HepG2 (cell line): ENCODE data around the gene TUBGCP6. TPM values are rescaled to one million over a fixed set of nuclear protein-coding genes. Genes with fewer than 3 reads are reported as not detected.

Experiments used
- AHDC1 ChIP-seq: sonication (generic); formaldehyde crosslinking; IDR thresholded peaks from 2 replicates; pipeline ENCODE4 v1.5.1; 2020; ENCODE audit warnings: mild to moderate bottlenecking, missing genetic modification reagents, borderline replicate concordance
- ARID2 ChIP-seq: sonication (generic); formaldehyde crosslinking; IDR thresholded peaks from 2 replicates; pipeline ENCODE4 v1.8.1; 2022; ENCODE audit warnings: mild to moderate bottlenecking, missing genetic modification reagents, borderline replicate concordance
- CCDC6 ChIP-seq: sonication (generic); formaldehyde crosslinking; IDR thresholded peaks from 2 replicates; pipeline ENCODE4 v1.8.1; 2022; ENCODE audit warnings: mild to moderate bottlenecking, missing genetic modification reagents, moderate library complexity
- FOXC1 ChIP-seq: sonication (generic); formaldehyde crosslinking; IDR thresholded peaks from 2 replicates; pipeline ENCODE4 v1.8.0; 2022; ENCODE audit warnings: mild to moderate bottlenecking, missing genetic modification reagents, borderline replicate concordance
- JUN ChIP-seq: sonication (generic); formaldehyde crosslinking; IDR thresholded peaks from 2 replicates; pipeline ENCODE4 v1.4.0; 2020; ENCODE audit warnings: mild to moderate bottlenecking, missing genetic modification reagents
- MAF1 ChIP-seq: sonication (generic); formaldehyde crosslinking; IDR thresholded peaks from 2 replicates; pipeline ENCODE4 v1.5.0; 2020; ENCODE audit warnings: missing genetic modification reagents, borderline replicate concordance
- NFE2L2 ChIP-seq: fragments of 150-350 bp; IDR thresholded peaks from 2 replicates; pipeline ENCODE4 v1.6.1; 2014; ENCODE audit warnings: low read length
- NFRKB ChIP-seq: fragments of 450-650 bp; IDR thresholded peaks from 2 replicates; pipeline ENCODE4 v1.6.1; 2017
- RELA ChIP-seq: sonication (generic); formaldehyde crosslinking; IDR thresholded peaks from 2 replicates; pipeline ENCODE4 v1.4.0; 2020; ENCODE audit warnings: missing genetic modification reagents
- RNF2 ChIP-seq: fragments of 450-650 bp; conservative IDR thresholded peaks from 2 replicates; pipeline ENCODE4 v1.6.1; 2016; ENCODE audit warnings: low read depth
- SYNCRIP ChIP-seq: fragments of 200-400 bp; formaldehyde crosslinking; IDR thresholded peaks from 2 replicates; pipeline ENCODE4 v1.6.1; 2018; ENCODE audit warnings: mild to moderate bottlenecking, low read depth, low read length; ENCODE audit not compliant: insufficient read depth
- TEAD3 ChIP-seq: optimal IDR thresholded peaks from 2 replicates; pipeline ENCODE3; 2016; ENCODE audit warnings: borderline replicate concordance
- THAP7 ChIP-seq: sonication (generic); formaldehyde crosslinking; IDR thresholded peaks from 2 replicates; pipeline ENCODE4 v1.8.1; 2023; ENCODE audit warnings: mild to moderate bottlenecking, missing genetic modification reagents
- THYN1 ChIP-seq: sonication (generic); formaldehyde crosslinking; IDR thresholded peaks from 2 replicates; pipeline ENCODE4 v1.8.1; 2023; ENCODE audit warnings: low read depth, mild to moderate bottlenecking, moderate library complexity, missing genetic modification reagents, borderline replicate concordance
- WIZ ChIP-seq: sonication (generic); formaldehyde crosslinking; IDR thresholded peaks from 2 replicates; pipeline ENCODE4 v1.5.1; 2020; ENCODE audit warnings: mild to moderate bottlenecking, missing genetic modification reagents
- ZBTB38 ChIP-seq: sonication (generic); formaldehyde crosslinking; IDR thresholded peaks from 2 replicates; pipeline ENCODE4 v1.5.1; 2020; ENCODE audit warnings: mild to moderate bottlenecking, missing genetic modification reagents
- ZMAT5 ChIP-seq: sonication (generic); formaldehyde crosslinking; IDR thresholded peaks from 2 replicates; pipeline ENCODE4 v1.5.0; 2020; ENCODE audit warnings: mild to moderate bottlenecking, low read depth, missing genetic modification reagents, borderline replicate concordance
- ZNF292 ChIP-seq: sonication (generic); formaldehyde crosslinking; IDR thresholded peaks from 2 replicates; pipeline ENCODE4 v1.8.1; 2022; ENCODE audit warnings: mild to moderate bottlenecking, low read depth, missing genetic modification reagents, borderline replicate concordance
- ZNF460 ChIP-seq: sonication (generic); formaldehyde crosslinking; IDR thresholded peaks from 2 replicates; pipeline ENCODE4 v1.5.1; 2020; ENCODE audit warnings: missing genetic modification reagents, mild to moderate bottlenecking, borderline replicate concordance
- ZNF468 ChIP-seq: sonication (generic); formaldehyde crosslinking; IDR thresholded peaks from 2 replicates; pipeline ENCODE4 v1.8.0; 2022; ENCODE audit warnings: mild to moderate bottlenecking, moderate library complexity, missing genetic modification reagents
- ZNF484 ChIP-seq: sonication (generic); formaldehyde crosslinking; IDR thresholded peaks from 2 replicates; pipeline ENCODE4 v1.5.1; 2020; ENCODE audit warnings: mild to moderate bottlenecking, low read depth, missing genetic modification reagents, borderline replicate concordance
- ZNF570 ChIP-seq: sonication (generic); formaldehyde crosslinking; IDR thresholded peaks from 2 replicates; pipeline ENCODE4 v1.4.0; 2020; ENCODE audit warnings: mild to moderate bottlenecking, missing genetic modification reagents, borderline replicate concordance
- ZNF773 ChIP-seq: sonication (generic); formaldehyde crosslinking; IDR thresholded peaks from 2 replicates; pipeline ENCODE4 v1.4.0; 2020; ENCODE audit warnings: missing genetic modification reagents, borderline replicate concordance
- polyA plus RNA-seq, 8 experiments: library from polyadenylated mRNA; depleted of rRNA in 3 of 8; stranded (reverse) in 7 of 8; unstranded in 1 of 8; fragments of >200 nt; fragmentation: Illumina TruSeq in 4 of 8; extraction: Trizol in 4 of 8; gene quantifications; 2 replicates each; pipeline versions ENCODE4 v1.2.1 to v1.2.3, GENCODE V29; 2011 to 2016; ENCODE audit warnings: low read depth in 4 of 8, missing spikeins in 1 of 8, mixed read lengths in 1 of 8; ENCODE audit not compliant: insufficient read depth in 1 of 8
- total RNA-seq, 5 experiments: library from RNA; depleted of rRNA; stranded (reverse); fragments of >200 nt; fragmentation: Illumina TruSeq; extraction: Trizol; gene quantifications; 2 replicates each; pipeline ENCODE4 v1.2.3, GENCODE V29; 2016; ENCODE audit warnings: low read depth in 1 of 5

The TUBGCP6 gene
- total and polyA plus RNA-seq, 2 of the 13 experiments (the other 11 are each of a cell fraction or from before 2014, with no cell fraction given), result 14.6 to 15.7 TPM

- no peak for TF ChIP-seq ZMAT5 (CRISPR knock-in tag)
- TF ChIP-seq RNF2, result 0 out of 2 replicates have a peak, but pooled peaks have one; percentile 43
- peak; percentile 29; the same call in 1 of the 2 replicates for TF ChIP-seq ZNF292 (CRISPR knock-in tag)
- no peak; the same call in 1 of the 2 replicates for TF ChIP-seq CCDC6 (CRISPR knock-in tag)
- no peak; the same call in 1 of the 2 replicates for TF ChIP-seq WIZ
- TF ChIP-seq MAF1, result no peak; the same call in 1 of the 2 replicates
- TF ChIP-seq ZNF468 (CRISPR knock-in tag), result 0 out of 2 replicates have a peak, but pooled peaks have one; percentile 33
- TF ChIP-seq TEAD3 (CRISPR knock-in tag), result peak; percentile 71
- TF ChIP-seq ZNF460, result no peak
- peak; percentile 90 for TF ChIP-seq ARID2 (CRISPR knock-in tag)
- TF ChIP-seq NFRKB, result no peak
- TF ChIP-seq AHDC1 (CRISPR knock-in tag), result no peak
- TF ChIP-seq THAP7, result peak; percentile 93
- peak; percentile 74; the same call in 1 of the 2 replicates for TF ChIP-seq JUN
- TF ChIP-seq FOXC1 (CRISPR knock-in tag), result no peak
- TF ChIP-seq THYN1 (CRISPR knock-in tag), result no peak
- 0 out of 2 replicates have a peak, but pooled peaks have one; percentile 50 for TF ChIP-seq ZNF570 (CRISPR knock-in tag)
- TF ChIP-seq RELA, result peak; percentile 78; the same call in 1 of the 2 replicates
- peak; percentile 74; the same call in 1 of the 2 replicates for TF ChIP-seq ZBTB38
- no peak for TF ChIP-seq SYNCRIP
- TF ChIP-seq ZNF484 (CRISPR knock-in tag), result no peak
- TF ChIP-seq ZNF773, result peak; percentile 39; the same call in 1 of the 2 replicates
- TF ChIP-seq NFE2L2, result no peak
These were observed at the start of gene TUBGCP6 (continued) for GRCh38 chr22:50244420-50245213.
